Measurements from ENCODE around the gene FHOD3. TPM values are rescaled to one million over a fixed set of nuclear protein-coding genes. Genes with fewer than 3 reads are reported as not detected.

FHOD3 gene
- total RNA-seq, 4 donors from 2014 or later: 3.5 to 40.0 (median 14.5) TPM

DNA sequence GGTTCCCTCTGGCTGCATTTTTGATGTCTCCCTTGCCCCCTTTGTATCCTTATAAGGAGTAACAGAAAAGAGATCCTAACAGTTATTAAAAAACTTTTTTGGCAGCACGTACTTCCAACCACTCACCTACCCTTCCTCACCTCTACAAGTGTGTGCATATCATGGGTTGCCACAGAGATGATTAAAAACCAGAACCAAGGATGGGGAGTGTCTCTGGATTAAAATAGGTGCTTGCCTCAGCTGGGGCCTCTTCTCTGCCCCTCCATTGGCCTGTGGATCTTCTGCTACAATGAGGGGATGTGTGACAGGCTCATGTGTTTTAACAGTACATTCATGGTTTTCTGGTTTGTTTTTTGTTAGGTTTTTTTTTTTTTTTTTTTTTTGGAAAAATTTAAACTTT, 160.8 kb downstream of the FHOD3 start:
- Histone ChIP-seq H3K4me1 (no peaks in the 10 kb centered on the region), H3K27me3 (no peaks in the 10 kb centered on the region), H3K4me3 (no peak overlapping the region), H3K9me3 (no peaks in the 10 kb centered on the region), H3K27ac (no peak overlapping the region), H3K36me3 (no peaks in the 10 kb centered on the region)
- in situ Hi-C loops (cut with MboI; ENCODE audit: low pct_ligation_motif_present in 1 of 4, low pct_unique_long_range_greater_than_20kb in 1 of 4, low sequenced_read_pairs in 3 of 4) (loop anchor here in 1 of 4 donors (10.0 kb wide), 1 partner anchor 56 kb away; no protein-coding TSS in a partner anchor), intact Hi-C loops (cut with DNase I; ENCODE audit: low total_unique reads) (no loop called here)
- 75 to 89% methylated on average over 1 of the region's 1 CpG for WGBS, 2 donors (ENCODE audit: low coverage in 1 of 2)
- no peak for TF ChIP-seq POLR2AphosphoS5 (IDR thresholded peaks at IDR 0.05)
- TF ChIP-seq, protein P1, sequence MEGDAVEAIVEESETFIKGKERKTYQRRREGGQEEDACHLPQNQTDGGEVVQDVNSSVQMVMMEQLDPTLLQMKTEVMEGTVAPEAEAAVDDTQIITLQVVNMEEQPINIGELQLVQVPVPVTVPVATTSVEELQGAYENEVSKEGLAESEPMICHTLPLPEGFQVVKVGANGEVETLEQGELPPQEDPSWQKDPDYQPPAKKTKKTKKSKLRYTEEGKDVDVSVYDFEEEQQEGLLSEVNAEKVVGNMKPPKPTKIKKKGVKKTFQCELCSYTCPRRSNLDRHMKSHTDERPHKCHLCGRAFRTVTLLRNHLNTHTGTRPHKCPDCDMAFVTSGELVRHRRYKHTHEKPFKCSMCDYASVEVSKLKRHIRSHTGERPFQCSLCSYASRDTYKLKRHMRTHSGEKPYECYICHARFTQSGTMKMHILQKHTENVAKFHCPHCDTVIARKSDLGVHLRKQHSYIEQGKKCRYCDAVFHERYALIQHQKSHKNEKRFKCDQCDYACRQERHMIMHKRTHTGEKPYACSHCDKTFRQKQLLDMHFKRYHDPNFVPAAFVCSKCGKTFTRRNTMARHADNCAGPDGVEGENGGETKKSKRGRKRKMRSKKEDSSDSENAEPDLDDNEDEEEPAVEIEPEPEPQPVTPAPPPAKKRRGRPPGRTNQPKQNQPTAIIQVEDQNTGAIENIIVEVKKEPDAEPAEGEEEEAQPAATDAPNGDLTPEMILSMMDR (IDR thresholded peaks at IDR 0.05): no peak
- TF ChIP-seq POLR2A (IDR thresholded peaks at IDR 0.05): no peak
- no peak for TF ChIP-seq EP300 (IDR thresholded peaks at IDR 0.05; ENCODE audit: low read depth)
- no peak for DNase-seq

DNA sequence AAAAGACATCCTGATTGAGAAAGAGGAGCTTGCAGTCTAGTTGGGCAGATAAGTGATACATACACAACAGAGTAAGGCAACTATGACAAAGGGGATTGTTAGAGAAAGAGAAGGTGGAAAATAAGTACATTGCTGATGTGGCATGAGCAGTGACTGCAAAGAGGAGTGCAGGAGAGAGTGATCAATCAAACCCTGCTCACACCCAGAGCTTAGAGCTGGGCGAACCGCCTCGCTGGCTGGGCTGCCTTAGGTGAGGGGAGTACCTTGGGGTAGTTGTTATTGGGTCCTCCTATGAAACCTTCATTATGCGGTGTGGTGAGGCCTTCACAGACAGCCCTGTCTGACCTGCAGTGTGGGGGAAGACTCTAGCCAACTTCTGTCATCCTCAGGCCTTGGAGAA, 161.7 kb downstream of the FHOD3 start:
- Histone ChIP-seq H3K36me3 (no peaks in the 10 kb centered on the region), H3K4me3 (no peak overlapping the region), H3K27ac (no peak overlapping the region), H3K4me1 (no peaks in the 10 kb centered on the region), H3K9me3 (no peaks in the 10 kb centered on the region), H3K27me3 (no peaks in the 10 kb centered on the region)
- intact Hi-C loops (cut with DNase I; ENCODE audit: low total_unique reads): no loop called here
- WGBS, 2 donors (ENCODE audit: low coverage in 1 of 2): 95 to 100% methylated on average over 2 to 4 of the region's 4 CpGs
- in situ Hi-C loops (cut with MboI; ENCODE audit: low pct_ligation_motif_present in 1 of 4, low pct_unique_long_range_greater_than_20kb in 1 of 4, low sequenced_read_pairs in 3 of 4): loop anchor here in 1 of 4 donors (10.0 kb wide), 1 partner anchor 56 kb away; no protein-coding TSS in a partner anchor
- TF ChIP-seq POLR2AphosphoS5 (IDR thresholded peaks at IDR 0.05): no peak
- TF ChIP-seq, protein P1 (IDR thresholded peaks at IDR 0.05): no peak
- TF ChIP-seq POLR2A (IDR thresholded peaks at IDR 0.05): no peak
- no peak for TF ChIP-seq EP300 (IDR thresholded peaks at IDR 0.05; ENCODE audit: low read depth)
- DNase-seq: no peak

- intact Hi-C loops (cut with DNase I; ENCODE audit: low total_unique reads): no loop called here
- DNase-seq: no peak
- H3K27ac ChIP-seq: no peak overlapping the region
- WGBS, 2 donors (ENCODE audit: low coverage in 1 of 2): 53 to 64% methylated on average over 3 of the region's 3 CpGs
- H3K36me3 ChIP-seq: no peaks in the 10 kb centered on the region
- in situ Hi-C loops (cut with MboI; ENCODE audit: low pct_ligation_motif_present in 1 of 4, low pct_unique_long_range_greater_than_20kb in 1 of 4, low sequenced_read_pairs in 3 of 4): loop anchor here in 1 of 4 donors (10.0 kb wide), 1 partner anchor 55 kb away; no protein-coding TSS in a partner anchor
- no peaks in the 10 kb centered on the region for H3K9me3 ChIP-seq
- H3K27me3 ChIP-seq: no peaks in the 10 kb centered on the region
- H3K4me1 ChIP-seq: no peaks in the 10 kb centered on the region
- TF ChIP-seq POLR2AphosphoS5 (IDR thresholded peaks at IDR 0.05): no peak
- TF ChIP-seq, protein P1 (IDR thresholded peaks at IDR 0.05): no peak
- no peak for TF ChIP-seq POLR2A (IDR thresholded peaks at IDR 0.05)
- no peak for TF ChIP-seq EP300 (IDR thresholded peaks at IDR 0.05; ENCODE audit: low read depth)
- H3K4me3 ChIP-seq: no peak overlapping the region
Measured at GRCh38 chr18:36459786-36460185, 162.3 kb downstream of the FHOD3 start.

GRCh38 chr18:36460324-36460850, 162.9 kb downstream of the FHOD3 start:
- no peaks in the 10 kb centered on the region for H3K36me3 ChIP-seq
- no peaks in the 10 kb centered on the region for H3K4me1 ChIP-seq
- H3K27me3 ChIP-seq: no peaks in the 10 kb centered on the region
- in situ Hi-C loops (cut with MboI; ENCODE audit: low pct_ligation_motif_present in 1 of 4, low pct_unique_long_range_greater_than_20kb in 1 of 4, low sequenced_read_pairs in 3 of 4) (no loop called here), intact Hi-C loops (cut with DNase I; ENCODE audit: low total_unique reads) (no loop called here)
- 71 to 73% methylated on average over 2 of the region's 2 CpGs for WGBS, 2 donors (ENCODE audit: low coverage in 1 of 2)
- TF ChIP-seq POLR2A (IDR thresholded peaks at IDR 0.05): no peak
- TF ChIP-seq, protein P1 (IDR thresholded peaks at IDR 0.05): no peak
- no peak for TF ChIP-seq EP300 (IDR thresholded peaks at IDR 0.05; ENCODE audit: low read depth)
- no peak for TF ChIP-seq POLR2AphosphoS5 (IDR thresholded peaks at IDR 0.05)
- H3K27ac ChIP-seq: no peak overlapping the region
- no peaks in the 10 kb centered on the region for H3K9me3 ChIP-seq
- no peak for DNase-seq
- no peak overlapping the region for H3K4me3 ChIP-seq
